SK-N-SH (cell line): ENCODE data around the gene SLC13A4. TPM values are rescaled to one million over a fixed set of nuclear protein-coding genes. Genes with fewer than 3 reads are reported as not detected.

Experiments
- CTCF ChIA-PET: fragments of 300-600, 350-600 bp; formaldehyde crosslinking; extraction: SDS; loops from one replicate; lab custom pipeline; 2021; lab: Yijun Ruan, JAX
- POLR2A ChIA-PET: fragments of 350-600 bp; sonication (Branson Sonifier 250); formaldehyde crosslinking; extraction: SDS; loops from one replicate; lab custom pipeline; 2020; ENCODE audit warnings: antibody characterized with exemption, inconsistent platforms; lab: Yijun Ruan, JAX
- DNase-seq: peaks from one replicate; pipeline ENCODE4 v3.0.0; 2012
- H2AFZ ChIP-seq: fragments of 200-600 bp; sonication (generic); 2 replicates; pipeline ENCODE4 v1.8.1; 2016; ENCODE audit warnings: antibody characterized with exemption, mild to moderate bottlenecking, low read depth
- H3F3A ChIP-seq: fragments of 200-600 bp; sonication (generic); replicated peaks from 2 replicates; pipeline ENCODE3; 2016; ENCODE audit warnings: antibody characterized with exemption, mild to moderate bottlenecking; ENCODE audit not compliant: insufficient read depth
- H3K27ac ChIP-seq, 2 experiments: fragments of 200-500 bp in 1 of 2; fragments of 200-600 bp in 1 of 2; sonication (Bioruptor generic) in 1 of 2; sonication (generic), shearing (Covaris generic) in 1 of 2; 2 replicates each; pipeline versions ENCODE4 v1.5.1 to v1.6.1; 2014 to 2016; ENCODE audit warnings: low read depth in 2 of 2, inconsistent platforms in 1 of 2, low read length in 1 of 2, mild to moderate bottlenecking in 1 of 2, mixed read lengths in 1 of 2
- H3K27me3 ChIP-seq: fragments of 200-600 bp; sonication (generic), shearing (Covaris generic); 2 replicates; pipeline ENCODE4 v1.6.1; 2016; ENCODE audit warnings: mixed run types; ENCODE audit not compliant: insufficient read depth
- H3K36me3 ChIP-seq, 2 experiments: fragments of 200-500 bp in 1 of 2; fragments of 200-600 bp in 1 of 2; sonication (Bioruptor generic) in 1 of 2; sonication (generic) in 1 of 2; replicated peaks in 1 of 2; 2 replicates each; pipeline versions ENCODE3 to v1.5.1; 2014 to 2016; ENCODE audit warnings: low read length in 1 of 2, mild to moderate bottlenecking in 1 of 2; ENCODE audit not compliant: insufficient read depth in 2 of 2, control insufficient read depth in 1 of 2
- H3K4me1 ChIP-seq, 2 experiments: fragments of 200-500 bp in 1 of 2; fragments of 200-600 bp in 1 of 2; sonication (Bioruptor generic) in 1 of 2; sonication (generic), shearing (Covaris generic) in 1 of 2; 2 replicates each; pipeline versions ENCODE4 v1.5.1 to v1.6.1; 2014 to 2016; ENCODE audit warnings: low read depth in 1 of 2, low read length in 1 of 2, mixed run types in 1 of 2; ENCODE audit not compliant: insufficient read depth in 2 of 2, control insufficient read depth in 1 of 2
- H3K4me2 ChIP-seq: fragments of 200-600 bp; sonication (generic), shearing (Covaris generic); 2 replicates; pipeline ENCODE4 v1.6.1; 2017; ENCODE audit warnings: mixed run types
- H3K4me3 ChIP-seq, 2 experiments: fragments of 200-500 bp in 1 of 2; fragments of 200-600 bp in 1 of 2; sonication (Bioruptor generic) in 1 of 2; sonication (generic), shearing (Covaris generic) in 1 of 2; 2 replicates each; pipeline versions ENCODE4 v1.5.1 to v1.8.1; 2014 to 2016; ENCODE audit warnings: low read depth in 2 of 2, inconsistent platforms in 1 of 2, low read length in 1 of 2, mild to moderate bottlenecking in 1 of 2, mixed read lengths in 1 of 2, moderate library complexity in 1 of 2
- H3K79me2 ChIP-seq: fragments of 200-600 bp; sonication (generic); 2 replicates; pipeline ENCODE4 v1.8.1; 2017; ENCODE audit warnings: mild to moderate bottlenecking; ENCODE audit not compliant: insufficient read depth
- H3K9ac ChIP-seq: fragments of 200-600 bp; sonication (generic); 2 replicates; pipeline ENCODE4 v1.6.1; 2017; ENCODE audit warnings: mixed run types
- H3K9me2 ChIP-seq: fragments of 200-600 bp; sonication (generic); 2 replicates; pipeline ENCODE4 v1.6.1; 2017; ENCODE audit warnings: mixed run types
- H3K9me3 ChIP-seq: fragments of 200-600 bp; sonication (generic); 2 replicates; pipeline ENCODE4 v1.6.1; 2017; ENCODE audit warnings: mixed run types, mild to moderate bottlenecking, moderate library complexity
- H4K20me1 ChIP-seq: fragments of 200-600 bp; sonication (generic); 2 replicates; pipeline ENCODE4 v1.6.1; 2017; ENCODE audit warnings: mild to moderate bottlenecking, mixed run types; ENCODE audit not compliant: insufficient read depth
- CHD2 ChIP-seq: fragments of 150-350 bp; IDR thresholded peaks from 2 replicates; pipeline ENCODE4 v1.6.1; 2018; ENCODE audit warnings: low read length; ENCODE audit not compliant: partially characterized antibody
- EZH2phosphoT487 ChIP-seq: fragments of 200-600 bp; sonication (generic); IDR thresholded peaks from 2 replicates; pipeline ENCODE4 v1.6.1; 2017; ENCODE audit warnings: low read depth, mixed run types, mild to moderate bottlenecking, antibody characterized with exemption, moderate library complexity, borderline replicate concordance
- FOXM1 ChIP-seq: IDR thresholded peaks from 2 replicates; pipeline ENCODE4 v1.4.0; 2012; ENCODE audit warnings: low read depth, mild to moderate bottlenecking
- GABPA ChIP-seq: IDR thresholded peaks from 2 replicates; pipeline ENCODE4 v1.4.0; 2012; ENCODE audit warnings: low read depth, mild to moderate bottlenecking
- GATA2 ChIP-seq: sonication (generic); formaldehyde crosslinking; IDR thresholded peaks from 2 replicates; pipeline ENCODE4 v1.5.0; 2020; ENCODE audit warnings: mild to moderate bottlenecking, missing genetic modification reagents
- JUND ChIP-seq: IDR thresholded peaks from 2 replicates; pipeline ENCODE4 v1.4.0; 2012
- MAX ChIP-seq: IDR thresholded peaks from 2 replicates; pipeline ENCODE4 v1.4.0; 2012; ENCODE audit warnings: low read depth
- MXI1 ChIP-seq: IDR thresholded peaks from 2 replicates; pipeline ENCODE4 v1.6.1; 2012; ENCODE audit warnings: mild to moderate bottlenecking, low read depth, low read length, improper control_type of control experiment
- NFIC ChIP-seq: IDR thresholded peaks from 2 replicates; pipeline ENCODE4 v1.4.0; 2012; ENCODE audit warnings: borderline replicate concordance
- RAD21 ChIP-seq: IDR thresholded peaks from 2 replicates; pipeline ENCODE4 v1.6.1; 2012; ENCODE audit warnings: mild to moderate bottlenecking, low read length
- TAF1 ChIP-seq: IDR thresholded peaks from 2 replicates; pipeline ENCODE4 v1.6.1; 2012; ENCODE audit warnings: low read depth, mild to moderate bottlenecking, low read length, moderate library complexity, borderline replicate concordance
- TCF12 ChIP-seq: IDR thresholded peaks from 2 replicates; pipeline ENCODE4 v1.4.0; 2012
- USF1 ChIP-seq: IDR thresholded peaks from 2 replicates; pipeline ENCODE4 v1.4.0; 2012; ENCODE audit warnings: low read depth, borderline replicate concordance
- YY1 ChIP-seq: IDR thresholded peaks from 2 replicates; pipeline ENCODE4 v1.4.0; 2012; ENCODE audit warnings: low read depth, mild to moderate bottlenecking
- ZBTB33 ChIP-seq: IDR thresholded peaks from 2 replicates; pipeline ENCODE4 v1.4.0; 2012; ENCODE audit warnings: low read depth, borderline replicate concordance
- WGBS: methylation state at CpG from one replicate; pipeline ENCODE4 v1.1.6; 2017; ENCODE audit warnings: low lambda C conversion rate; 5-methylcytosine and 5-hydroxymethylcytosine counted together
- polyA plus RNA-seq, 3 experiments: library from polyadenylated mRNA; depleted of rRNA; stranded (reverse); fragments of >200 nt; gene quantifications; 2 replicates each; pipeline ENCODE4 v1.2.3, GENCODE V29; 2012
- TF ChIP-seq, protein P1 (sequence below): IDR thresholded peaks from 2 replicates; pipeline ENCODE4; 2012

Gene SLC13A4
- polyA plus RNA-seq, 1 of the 3 experiments (the other 2 are of a cell fraction), result 0.30 TPM

- ChIA-PET CTCF (interaction anchor here (0.7 to 12.8 kb wide), 6 partner anchors 8 to 390 kb away, joined by 3 to 154 read pairs (median 6); no protein-coding TSS in a partner anchor), POLR2A (no interaction called here)
- no peak overlapping the region for H2AFZ ChIP-seq
- peak overlapping the region in 1 of 2 experiments; percentile 97; a peak in 2 of 4 replicates for H3K27ac ChIP-seq
- H3K27me3 ChIP-seq, result no peaks in the 10 kb centered on the region
- H3K4me1 ChIP-seq, result peaks cover 12 to 21% of the 10 kb centered on the region in 2 experiments
- no peaks in the 10 kb centered on the region for H3K9me2 ChIP-seq
- H3K9me3 ChIP-seq, result no peaks in the 10 kb centered on the region
- H3F3A ChIP-seq, result peaks cover 51% of the 10 kb centered on the region
- H4K20me1 ChIP-seq, result peaks cover 24% of the 10 kb centered on the region; the same call in 1 of the 2 replicates
- H3K4me3 ChIP-seq, result peak overlapping the region in 1 of 2 experiments; percentile 96; a peak in 1 of 4 replicates
- TF ChIP-seq CHD2 (no peak), FOXM1 (no peak), EZH2phosphoT487 (no peak), JUND (no peak), TAF1 (no peak), TCF12 (no peak), USF1 (no peak), ZBTB33 (no peak), GABPA (no peak), NFIC (no peak), MXI1 (no peak), YY1 (no peak), GATA2 (no peak), RAD21 (no peak), MAX (no peak)
- TF ChIP-seq, protein P1, sequence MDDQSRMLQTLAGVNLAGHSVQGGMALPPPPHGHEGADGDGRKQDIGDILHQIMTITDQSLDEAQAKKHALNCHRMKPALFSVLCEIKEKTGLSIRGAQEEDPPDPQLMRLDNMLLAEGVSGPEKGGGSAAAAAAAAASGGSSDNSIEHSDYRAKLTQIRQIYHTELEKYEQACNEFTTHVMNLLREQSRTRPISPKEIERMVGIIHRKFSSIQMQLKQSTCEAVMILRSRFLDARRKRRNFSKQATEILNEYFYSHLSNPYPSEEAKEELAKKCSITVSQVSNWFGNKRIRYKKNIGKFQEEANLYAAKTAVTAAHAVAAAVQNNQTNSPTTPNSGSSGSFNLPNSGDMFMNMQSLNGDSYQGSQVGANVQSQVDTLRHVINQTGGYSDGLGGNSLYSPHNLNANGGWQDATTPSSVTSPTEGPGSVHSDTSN, result no peak
- peak overlapping the region; percentile 99; the same call in 1 of the 2 replicates for H3K9ac ChIP-seq
- H3K79me2 ChIP-seq, result peaks cover 77% of the 10 kb centered on the region
- 81% methylated on average over 3 of the region's 3 CpGs for WGBS
- H3K36me3 ChIP-seq, result peaks cover 0 to 41% of the 10 kb centered on the region in 2 experiments
- no peak for DNase-seq
- H3K4me2 ChIP-seq, result peak overlapping the region; percentile 88
These were observed 62.9 kb downstream of the SLC13A4 start for GRCh38 chr7:135665042-135665441.
